ENCODE measurements around the gene ARHGEF17. TPM values are rescaled to one million over a fixed set of nuclear protein-coding genes. Genes with fewer than 3 reads are reported as not detected.
A peak's percentile ranks its signal among the peaks of the same experiment; 100 is the strongest.

Gene ARHGEF17
- total and polyA plus RNA-seq, 9 donors = 23.8 to 64.4 (median 49.0) TPM

- 1% methylated on average over 51 of the region's 56 CpGs for WGBS (ENCODE audit: insufficient coverage)
- Histone ChIP-seq H3K4me3 (ENCODE audit: low read length) (peak overlapping the region; percentile 57), H3K36me3 (ENCODE audit: control insufficient read depth, insufficient read depth, low read length) (no peaks in the 10 kb centered on the region), H3K4me1 (ENCODE audit: control insufficient read depth, insufficient read depth, low read length) (peaks cover 52% of the 10 kb centered on the region), H3K27ac (ENCODE audit: low read length) (peak overlapping the region; percentile 29), H3K9me3 (replicated peaks; ENCODE audit: control insufficient read depth, low read depth, low read length) (no peaks in the 10 kb centered on the region), H3K27me3 (ENCODE audit: control insufficient read depth, insufficient read depth, low read length) (no peaks in the 10 kb centered on the region)
- peak; percentile 70 for DNase-seq
These were observed 68.9 kb downstream of the ARHGEF17 start for GRCh38 chr11:73376803-73377629.

DNA sequence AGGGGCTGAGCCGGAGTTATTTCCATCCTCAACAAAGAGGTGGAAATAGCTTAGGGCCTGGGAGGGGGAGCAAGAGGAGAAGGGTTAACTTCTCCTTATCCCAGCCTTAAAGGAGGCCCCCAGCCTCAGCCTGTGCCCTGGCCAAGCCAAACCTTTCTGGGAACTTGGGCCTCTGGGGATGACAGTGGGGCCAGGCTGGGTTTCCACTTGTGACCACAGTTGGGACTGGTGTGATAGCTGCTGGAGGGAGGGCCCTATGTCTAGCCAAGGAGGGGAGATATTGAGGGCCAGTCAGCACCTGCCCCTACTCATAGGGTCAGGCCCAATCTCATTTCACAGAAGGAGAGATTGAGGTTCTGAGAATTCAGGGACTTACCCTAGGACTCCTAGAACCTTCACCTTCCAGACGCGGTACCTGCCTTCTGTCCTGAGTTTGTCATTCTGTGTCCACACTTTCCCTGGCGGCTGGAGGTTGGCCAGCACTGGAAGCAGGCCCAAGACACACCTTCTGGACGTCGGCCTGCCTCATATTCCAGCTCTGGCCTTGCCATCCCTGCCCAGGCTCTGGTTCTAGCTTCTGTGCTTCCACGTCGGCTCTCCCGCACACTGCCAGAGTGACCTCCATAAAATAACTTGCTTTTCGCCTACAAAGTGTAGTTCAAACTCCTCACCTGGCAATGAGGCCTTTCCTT, 71.3 kb downstream of the ARHGEF17 start:
- no peaks in the 10 kb centered on the region for H3K9me3 ChIP-seq (replicated peaks; ENCODE audit: control insufficient read depth, low read depth, low read length)
- no peak overlapping the region for H3K4me3 ChIP-seq (ENCODE audit: low read length)
- DNase-seq = no peak
- peak overlapping the region; percentile 6 for H3K27ac ChIP-seq (ENCODE audit: low read length)
- H3K27me3 ChIP-seq (ENCODE audit: control insufficient read depth, insufficient read depth, low read length) = no peaks in the 10 kb centered on the region
- 71% methylated on average over 9 of the region's 10 CpGs for WGBS (ENCODE audit: insufficient coverage)
- H3K36me3 ChIP-seq (ENCODE audit: control insufficient read depth, insufficient read depth, low read length) = no peaks in the 10 kb centered on the region
- H3K4me1 ChIP-seq (ENCODE audit: control insufficient read depth, insufficient read depth, low read length) = peaks cover 75% of the 10 kb centered on the region

GRCh38 chr11:73380331-73380730, 72.3 kb downstream of the ARHGEF17 start:
- no peak overlapping the region for H3K27ac ChIP-seq (ENCODE audit: low read length)
- H3K36me3 ChIP-seq (ENCODE audit: control insufficient read depth, insufficient read depth, low read length) = no peaks in the 10 kb centered on the region
- H3K9me3 ChIP-seq (replicated peaks; ENCODE audit: control insufficient read depth, low read depth, low read length) = no peaks in the 10 kb centered on the region
- DNase-seq = no peak
- WGBS (ENCODE audit: insufficient coverage) = 83% methylated on average over 5 of the region's 7 CpGs
- no peaks in the 10 kb centered on the region for H3K27me3 ChIP-seq (ENCODE audit: control insufficient read depth, insufficient read depth, low read length)
- peaks cover 85% of the 10 kb centered on the region for H3K4me1 ChIP-seq (ENCODE audit: control insufficient read depth, insufficient read depth, low read length)
- H3K4me3 ChIP-seq (ENCODE audit: low read length) = no peak overlapping the region

GRCh38 chr11:73380897-73381410, 72.9 kb downstream of the ARHGEF17 start:
- Histone ChIP-seq H3K36me3 (ENCODE audit: control insufficient read depth, insufficient read depth, low read length) (no peaks in the 10 kb centered on the region), H3K9me3 (replicated peaks; ENCODE audit: control insufficient read depth, low read depth, low read length) (no peaks in the 10 kb centered on the region), H3K4me3 (ENCODE audit: low read length) (no peak overlapping the region), H3K27ac (ENCODE audit: low read length) (peak overlapping the region; percentile 29), H3K27me3 (ENCODE audit: control insufficient read depth, insufficient read depth, low read length) (no peaks in the 10 kb centered on the region), H3K4me1 (ENCODE audit: control insufficient read depth, insufficient read depth, low read length) (peaks cover 88% of the 10 kb centered on the region)
- DNase-seq = no peak
- WGBS (ENCODE audit: insufficient coverage) = 73% methylated on average over 2 of the region's 4 CpGs

DNA sequence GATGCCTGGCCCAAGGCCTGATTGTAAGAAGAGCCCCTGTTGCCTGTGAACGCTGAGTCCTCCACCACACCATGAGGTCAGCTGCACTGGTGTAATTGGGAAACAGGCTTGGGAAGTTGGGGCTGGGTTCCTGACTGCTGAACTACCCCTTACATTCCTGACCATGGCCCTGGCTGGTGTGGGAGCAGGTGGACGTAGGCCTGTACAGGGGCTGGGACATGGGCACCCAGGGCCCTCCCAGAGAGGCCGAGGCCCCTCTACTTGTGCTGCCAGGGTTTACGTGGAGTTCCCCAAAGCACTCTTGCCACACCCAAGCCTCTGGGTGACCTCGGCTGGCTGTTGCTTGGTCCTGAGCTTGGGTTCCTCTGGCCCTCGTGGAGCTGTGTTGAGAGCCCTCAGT, 73.5 kb downstream of the ARHGEF17 start:
- no peaks in the 10 kb centered on the region for H3K36me3 ChIP-seq (ENCODE audit: control insufficient read depth, insufficient read depth, low read length)
- no peaks in the 10 kb centered on the region for H3K27me3 ChIP-seq (ENCODE audit: control insufficient read depth, insufficient read depth, low read length)
- H3K27ac ChIP-seq (ENCODE audit: low read length) = peak overlapping the region; percentile 62
- peaks cover 94% of the 10 kb centered on the region for H3K4me1 ChIP-seq (ENCODE audit: control insufficient read depth, insufficient read depth, low read length)
- no peak for DNase-seq
- no peak overlapping the region for H3K4me3 ChIP-seq (ENCODE audit: low read length)
- H3K9me3 ChIP-seq (replicated peaks; ENCODE audit: control insufficient read depth, low read depth, low read length) = no peaks in the 10 kb centered on the region
- 75% methylated on average over 5 of the region's 6 CpGs for WGBS (ENCODE audit: insufficient coverage)

DNA sequence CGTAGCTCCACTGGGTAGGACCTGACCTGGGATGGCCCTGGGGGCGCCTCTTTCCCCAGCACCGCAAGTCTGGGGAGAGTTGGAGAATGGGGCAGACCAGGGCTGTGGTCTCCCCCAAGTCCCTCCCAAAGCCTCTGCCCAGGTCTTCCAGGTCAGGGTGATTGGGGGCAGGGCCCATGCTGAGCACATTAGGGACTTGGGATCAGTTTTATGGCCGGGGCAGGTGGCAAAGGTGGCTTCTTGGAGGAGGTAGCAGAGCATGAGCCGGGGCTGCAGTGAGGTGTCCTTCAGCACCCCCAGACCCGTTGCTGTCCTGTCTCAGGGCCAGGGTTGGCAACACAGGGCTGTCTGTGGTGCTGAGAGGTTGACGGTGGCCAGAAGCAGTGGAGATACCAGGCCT, 74.1 kb downstream of the ARHGEF17 start:
- DNase-seq = no peak
- Histone ChIP-seq H3K27me3 (ENCODE audit: control insufficient read depth, insufficient read depth, low read length) (no peaks in the 10 kb centered on the region), H3K9me3 (replicated peaks; ENCODE audit: control insufficient read depth, low read depth, low read length) (no peaks in the 10 kb centered on the region), H3K4me1 (ENCODE audit: control insufficient read depth, insufficient read depth, low read length) (peaks cover 95% of the 10 kb centered on the region), H3K27ac (ENCODE audit: low read length) (peak overlapping the region; percentile 20), H3K4me3 (ENCODE audit: low read length) (no peak overlapping the region), H3K36me3 (ENCODE audit: control insufficient read depth, insufficient read depth, low read length) (no peaks in the 10 kb centered on the region)
- 93% methylated on average over 3 of the region's 7 CpGs for WGBS (ENCODE audit: insufficient coverage)

DNA sequence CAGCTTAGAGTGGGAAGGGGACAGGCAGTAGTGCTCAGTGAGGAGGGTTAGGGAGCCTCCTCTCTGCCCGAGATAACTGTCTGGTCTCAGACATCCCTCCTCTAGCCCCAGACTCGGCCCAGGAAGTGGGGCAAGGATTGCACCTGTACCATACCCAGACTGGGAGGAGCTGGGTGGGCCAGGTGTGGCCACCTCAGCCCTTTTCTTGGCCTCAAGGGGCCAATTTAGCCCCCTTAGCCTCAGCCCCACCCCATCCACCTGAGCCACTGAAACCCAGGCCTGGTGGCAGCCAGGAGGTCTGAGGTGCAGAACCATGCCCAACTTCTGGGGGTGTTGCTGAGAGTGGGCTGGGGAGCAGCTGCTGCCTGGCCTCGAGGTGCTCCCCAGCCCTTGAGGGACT, 74.7 kb downstream of the ARHGEF17 start:
- no peak for DNase-seq
- H3K27me3 ChIP-seq (ENCODE audit: control insufficient read depth, insufficient read depth, low read length) = no peaks in the 10 kb centered on the region
- H3K9me3 ChIP-seq (replicated peaks; ENCODE audit: control insufficient read depth, low read depth, low read length) = no peaks in the 10 kb centered on the region
- no peak overlapping the region for H3K4me3 ChIP-seq (ENCODE audit: low read length)
- 55% methylated on average over 1 of the region's 3 CpGs for WGBS (ENCODE audit: insufficient coverage)
- peaks cover 95% of the 10 kb centered on the region for H3K4me1 ChIP-seq (ENCODE audit: control insufficient read depth, insufficient read depth, low read length)
- H3K27ac ChIP-seq (ENCODE audit: low read length) = peak overlapping the region; percentile 20
- H3K36me3 ChIP-seq (ENCODE audit: control insufficient read depth, insufficient read depth, low read length) = no peaks in the 10 kb centered on the region

DNA sequence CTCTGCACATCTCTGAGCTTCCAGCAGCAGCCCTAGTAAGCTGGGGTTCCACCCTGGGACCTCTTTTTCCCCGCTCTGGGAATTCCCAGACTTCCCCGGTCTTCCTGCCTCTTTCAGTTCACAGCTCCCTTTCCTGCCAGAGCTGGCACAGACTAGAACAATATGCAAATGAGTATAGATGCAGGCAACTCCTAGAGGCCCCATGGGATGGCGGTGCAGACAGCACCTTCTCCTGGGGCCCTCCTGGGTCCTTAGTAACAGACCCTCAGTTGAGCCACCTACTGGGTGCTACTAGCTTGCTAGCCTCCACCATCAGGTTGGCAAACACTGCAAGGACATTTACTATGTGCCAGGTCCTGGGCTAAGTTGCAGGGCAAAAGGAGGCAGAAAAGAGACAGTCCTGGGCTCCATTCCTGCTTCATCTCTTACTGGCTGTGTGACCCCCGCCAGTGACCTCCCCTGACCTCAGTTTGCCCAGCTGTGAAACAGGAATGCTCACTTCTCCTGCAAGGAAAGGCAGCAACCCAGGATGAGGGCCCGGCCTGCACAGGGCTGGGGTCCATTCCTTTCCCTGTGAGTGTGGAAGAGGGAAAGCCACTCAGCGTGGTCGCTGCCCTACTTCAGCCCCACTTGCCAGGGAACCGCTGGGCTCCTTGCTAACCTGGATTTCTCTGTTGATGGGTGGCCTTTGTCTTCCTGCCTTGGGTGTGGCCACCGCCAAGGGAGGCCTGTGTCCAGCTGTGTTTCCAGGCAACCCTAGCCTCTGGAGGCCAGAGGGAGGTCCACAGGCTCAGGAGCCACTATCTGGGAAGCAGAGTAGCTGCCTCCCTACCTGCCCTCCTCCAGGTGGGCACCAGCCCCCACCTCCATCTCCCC, 75.4 kb downstream of the ARHGEF17 start:
- H3K27ac ChIP-seq (ENCODE audit: low read length) = peak overlapping the region; percentile 7

DNA sequence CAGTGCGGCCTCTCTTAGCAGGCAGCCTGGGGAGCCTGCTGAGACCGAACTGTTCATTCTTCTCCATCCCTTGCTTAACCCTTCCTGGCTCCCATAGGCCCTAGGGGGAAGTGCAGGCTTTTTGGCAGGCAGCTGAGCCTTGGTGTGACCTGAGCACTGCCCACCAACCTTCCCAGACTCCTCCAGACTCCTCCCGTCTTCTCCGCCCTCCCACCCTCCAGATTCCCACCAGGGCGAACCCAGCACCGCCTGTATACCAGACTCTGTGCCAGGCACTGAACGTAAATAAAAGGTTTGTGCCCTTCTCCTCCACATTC, 76.0 kb downstream of the ARHGEF17 start:
- Histone ChIP-seq H3K27ac (ENCODE audit: low read length) (peak overlapping the region; percentile 7), H3K27me3 (ENCODE audit: control insufficient read depth, insufficient read depth, low read length) (no peaks in the 10 kb centered on the region), H3K36me3 (ENCODE audit: control insufficient read depth, insufficient read depth, low read length) (no peaks in the 10 kb centered on the region), H3K4me1 (ENCODE audit: control insufficient read depth, insufficient read depth, low read length) (peaks cover 97% of the 10 kb centered on the region), H3K4me3 (ENCODE audit: low read length) (no peak overlapping the region), H3K9me3 (replicated peaks; ENCODE audit: control insufficient read depth, low read depth, low read length) (no peaks in the 10 kb centered on the region)
- 56% methylated on average over 2 of the region's 7 CpGs for WGBS (ENCODE audit: insufficient coverage)
- no peak for DNase-seq

More for the DNA sequence above, 75.4 kb downstream of the ARHGEF17 start:
- Histone ChIP-seq H3K4me1 (ENCODE audit: control insufficient read depth, insufficient read depth, low read length) (peaks cover 97% of the 10 kb centered on the region), H3K4me3 (ENCODE audit: low read length) (no peak overlapping the region), H3K36me3 (ENCODE audit: control insufficient read depth, insufficient read depth, low read length) (no peaks in the 10 kb centered on the region), H3K27me3 (ENCODE audit: control insufficient read depth, insufficient read depth, low read length) (no peaks in the 10 kb centered on the region), H3K9me3 (replicated peaks; ENCODE audit: control insufficient read depth, low read depth, low read length) (no peaks in the 10 kb centered on the region)
- 50% methylated on average over 5 of the region's 9 CpGs for WGBS (ENCODE audit: insufficient coverage)
- DNase-seq = no peak

GRCh38 chr11:73384531-73384871, 76.4 kb downstream of the ARHGEF17 start:
- H3K27ac ChIP-seq (ENCODE audit: low read length) = no peak overlapping the region
- H3K9me3 ChIP-seq (replicated peaks; ENCODE audit: control insufficient read depth, low read depth, low read length) = no peaks in the 10 kb centered on the region
- H3K4me1 ChIP-seq (ENCODE audit: control insufficient read depth, insufficient read depth, low read length) = peaks cover 98% of the 10 kb centered on the region
- DNase-seq = no peak
- no peak overlapping the region for H3K4me3 ChIP-seq (ENCODE audit: low read length)
- 43% methylated on average over 1 of the region's 4 CpGs for WGBS (ENCODE audit: insufficient coverage)
- H3K27me3 ChIP-seq (ENCODE audit: control insufficient read depth, insufficient read depth, low read length) = no peaks in the 10 kb centered on the region
- H3K36me3 ChIP-seq (ENCODE audit: control insufficient read depth, insufficient read depth, low read length) = peaks cover 2% of the 10 kb centered on the region
